Activated naive CD8-positive, alpha-beta T cell treated with anti-CD3 and anti-CD28 coated beads for 36 hours (primary cell): ENCODE data around the gene PACS1. TPM values are rescaled to one million over a fixed set of nuclear protein-coding genes. Genes with fewer than 3 reads are reported as not detected.
A peak's percentile ranks its signal among the peaks of the same experiment; 100 is the strongest.

Experiments used
- DNase-seq: peaks from one replicate; pipeline ENCODE4 v3.0.0; 2021
- H3K27ac Mint-ChIP-seq: one replicate; pipeline ENCODE4 v1.8.0; 2022; ENCODE audit warnings: mild to moderate bottlenecking, moderate library complexity, mixed read lengths
- H3K27me3 Mint-ChIP-seq: one replicate; pipeline ENCODE4 v1.8.0; 2022; ENCODE audit warnings: mild to moderate bottlenecking, mixed read lengths
- H3K36me3 Mint-ChIP-seq: one replicate; pipeline ENCODE4 v1.8.0; 2021; ENCODE audit warnings: mild to moderate bottlenecking, mixed read lengths
- H3K4me1 Mint-ChIP-seq: one replicate; pipeline ENCODE4 v1.8.0; 2021; ENCODE audit warnings: mixed read lengths
- H3K4me3 Mint-ChIP-seq: one replicate; pipeline ENCODE4 v1.8.0; 2022; ENCODE audit warnings: mild to moderate bottlenecking, moderate library complexity, mixed read lengths
- H3K9me3 Mint-ChIP-seq: one replicate; pipeline ENCODE4 v1.8.0; 2022; ENCODE audit warnings: mixed read lengths
- total RNA-seq, 2 experiments: library from RNA; stranded (reverse); gene quantifications; one replicate each; pipeline ENCODE4 v1.2.3, GENCODE V29; 2021

Gene PACS1
- total RNA-seq, 2 experiments from 2014 or later = 58.4 to 61.4 TPM

DNA sequence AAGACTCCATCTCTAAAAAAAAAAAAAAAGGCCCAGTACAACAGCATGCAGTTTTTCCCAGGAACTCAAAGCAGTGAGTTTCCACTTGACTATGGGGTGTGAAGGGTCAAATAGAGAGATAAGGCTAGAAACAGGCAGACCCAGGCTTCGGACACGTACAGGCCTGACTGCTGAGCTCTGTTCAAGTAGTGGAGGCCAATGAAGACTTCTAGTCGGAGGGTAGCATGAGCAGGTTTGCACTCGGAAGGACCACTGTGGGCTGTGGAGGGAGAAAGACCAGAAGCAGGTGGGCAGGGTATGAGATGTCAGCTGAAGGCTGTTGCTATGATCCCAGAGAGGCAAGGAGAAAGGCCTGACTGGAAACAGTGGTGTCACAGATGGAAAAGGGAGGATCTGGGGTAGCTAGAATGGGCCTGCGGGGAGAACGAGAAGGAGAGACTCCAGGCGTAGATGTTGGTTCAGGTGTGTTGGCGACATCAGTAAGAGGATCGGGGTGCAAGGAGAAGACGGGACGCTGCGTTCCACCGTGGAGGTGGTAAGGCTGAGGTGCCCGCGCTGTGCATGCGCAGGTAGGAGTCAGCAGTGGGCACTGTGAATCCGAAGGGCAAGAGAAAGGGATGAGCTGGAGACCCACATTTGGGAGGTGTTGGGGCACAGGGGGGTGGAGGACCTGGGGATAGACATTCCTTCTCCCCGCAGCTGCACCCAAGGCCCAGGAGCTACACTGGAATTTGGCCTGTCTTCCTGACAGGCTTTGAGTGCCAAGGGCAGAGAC lies 149.0 kb downstream of the PACS1 start:
- Mint-ChIP-seq H3K36me3 (peaks cover 13% of the 10 kb centered on the region), H3K27me3 (no peaks in the 10 kb centered on the region), H3K4me3 (no peak overlapping the region), H3K27ac (peak overlapping the region; percentile 68), H3K9me3 (no peaks in the 10 kb centered on the region), H3K4me1 (peaks cover 16% of the 10 kb centered on the region)
- DNase-seq = no peak

DNA sequence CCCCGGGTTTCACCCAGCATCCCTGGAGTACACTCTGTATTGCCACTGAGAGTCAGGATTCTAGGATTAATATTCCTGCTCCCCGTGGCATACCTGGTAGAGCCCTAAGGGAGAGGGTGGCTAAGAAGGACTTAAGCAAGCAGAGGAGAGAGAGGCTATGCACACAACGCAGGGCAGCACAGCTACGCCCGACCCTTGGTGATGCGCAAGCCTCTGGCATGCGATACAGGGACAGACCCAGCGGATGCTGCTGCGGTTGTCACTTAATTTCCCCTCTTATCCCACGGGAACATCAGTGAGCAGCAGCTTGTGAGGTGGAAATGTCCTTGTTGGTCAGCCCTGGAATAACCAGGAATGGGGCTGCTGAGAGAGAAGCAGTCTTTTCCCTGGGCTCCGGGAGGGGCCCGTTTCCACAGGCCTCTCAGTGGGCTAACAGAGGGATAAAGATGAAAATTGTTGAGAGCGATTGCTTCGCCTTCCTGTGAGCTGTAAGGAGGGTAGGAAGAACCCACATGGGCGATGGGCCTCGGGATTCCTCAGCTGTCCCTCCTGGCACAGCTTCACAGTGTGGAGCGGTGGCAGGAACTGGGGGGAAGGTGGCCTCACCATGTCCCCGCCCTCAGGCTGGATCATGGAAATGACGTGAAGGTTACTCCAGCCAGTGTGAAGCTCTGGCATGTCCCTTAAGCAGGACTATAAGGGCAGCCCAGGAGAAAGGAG lies 149.9 kb downstream of the PACS1 start:
- Mint-ChIP-seq H3K27me3 (no peaks in the 10 kb centered on the region), H3K4me1 (peaks cover 16% of the 10 kb centered on the region), H3K4me3 (no peak overlapping the region), H3K9me3 (no peaks in the 10 kb centered on the region), H3K27ac (no peak overlapping the region), H3K36me3 (peaks cover 10% of the 10 kb centered on the region)
- no peak for DNase-seq

- peaks cover 16% of the 10 kb centered on the region for H3K4me1 Mint-ChIP-seq
- no peak overlapping the region for H3K4me3 Mint-ChIP-seq
- H3K36me3 Mint-ChIP-seq = peaks cover 10% of the 10 kb centered on the region
- peak overlapping the region; percentile 55 for H3K27ac Mint-ChIP-seq
- H3K9me3 Mint-ChIP-seq = no peaks in the 10 kb centered on the region
- H3K27me3 Mint-ChIP-seq = no peaks in the 10 kb centered on the region
- no peak for DNase-seq
These were observed 150.5 kb downstream of the PACS1 start for GRCh38 chr11:66220566-66220935.

DNA sequence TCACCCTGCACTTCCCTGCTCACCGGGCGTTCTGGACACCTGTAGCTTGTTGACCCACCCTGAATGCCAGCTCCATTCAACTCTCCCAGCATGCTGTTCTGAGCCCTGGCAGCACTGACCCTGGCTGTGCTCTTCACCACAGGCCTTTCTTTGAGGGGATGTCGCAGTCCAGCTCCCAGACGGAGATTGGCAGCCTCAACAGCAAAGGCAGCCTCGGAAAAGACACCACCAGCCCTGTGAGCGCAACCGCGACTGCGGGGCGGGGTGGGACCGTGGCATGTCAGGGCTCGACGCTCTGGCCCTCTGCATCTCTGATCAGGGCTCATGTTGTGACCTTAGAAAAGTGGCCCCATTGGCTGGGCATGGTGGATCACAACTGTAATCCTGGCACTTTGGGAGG lies 150.9 kb downstream of the PACS1 start:
- Mint-ChIP-seq H3K4me1 (peaks cover 16% of the 10 kb centered on the region), H3K27ac (peak overlapping the region; percentile 55), H3K36me3 (peaks cover 10% of the 10 kb centered on the region), H3K4me3 (no peak overlapping the region), H3K9me3 (no peaks in the 10 kb centered on the region), H3K27me3 (no peaks in the 10 kb centered on the region)
- DNase-seq = no peak

DNA sequence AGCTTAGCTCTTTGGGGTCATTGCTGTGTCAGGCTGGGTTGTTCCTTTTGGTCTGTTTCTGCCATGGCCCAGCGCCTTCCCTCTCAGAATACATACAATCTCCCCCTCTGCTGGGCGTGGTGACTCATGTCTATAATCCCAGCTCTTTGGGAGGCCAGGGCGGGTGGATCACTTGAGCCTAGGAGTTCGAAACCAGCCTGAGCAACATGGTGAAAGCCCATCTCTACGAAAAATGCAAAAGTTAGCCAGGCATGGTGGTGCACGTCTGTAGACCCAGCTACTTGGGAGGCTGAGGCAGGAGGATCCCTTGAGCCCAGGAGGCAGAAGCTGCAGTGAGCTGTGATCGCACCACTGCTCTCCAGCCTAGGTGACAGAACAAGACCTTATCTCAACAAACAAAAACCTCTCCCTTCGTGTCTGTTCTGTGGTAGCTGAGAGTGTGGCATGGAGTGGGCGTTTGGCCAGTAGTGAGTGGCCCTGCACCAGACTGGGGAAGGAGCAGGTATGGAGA lies 151.7 kb downstream of the PACS1 start:
- H3K36me3 Mint-ChIP-seq = peaks cover 10% of the 10 kb centered on the region
- DNase-seq = peak; percentile 16

GRCh38 chr11:66222358-66223149 lies 152.5 kb downstream of the PACS1 start:
- H3K9me3 Mint-ChIP-seq = no peaks in the 10 kb centered on the region
- H3K4me3 Mint-ChIP-seq = peak overlapping the region; percentile 42
- DNase-seq = peak; percentile 92
- peaks cover 16% of the 10 kb centered on the region for H3K4me1 Mint-ChIP-seq
- H3K36me3 Mint-ChIP-seq = peaks cover 10% of the 10 kb centered on the region
- no peaks in the 10 kb centered on the region for H3K27me3 Mint-ChIP-seq
- peak overlapping the region; percentile 93 for H3K27ac Mint-ChIP-seq

More for the DNA sequence above, 151.7 kb downstream of the PACS1 start:
- Mint-ChIP-seq H3K4me3 (peak overlapping the region; percentile 40), H3K4me1 (peaks cover 16% of the 10 kb centered on the region), H3K27ac (peak overlapping the region; percentile 93), H3K27me3 (no peaks in the 10 kb centered on the region), H3K9me3 (no peaks in the 10 kb centered on the region)

DNA sequence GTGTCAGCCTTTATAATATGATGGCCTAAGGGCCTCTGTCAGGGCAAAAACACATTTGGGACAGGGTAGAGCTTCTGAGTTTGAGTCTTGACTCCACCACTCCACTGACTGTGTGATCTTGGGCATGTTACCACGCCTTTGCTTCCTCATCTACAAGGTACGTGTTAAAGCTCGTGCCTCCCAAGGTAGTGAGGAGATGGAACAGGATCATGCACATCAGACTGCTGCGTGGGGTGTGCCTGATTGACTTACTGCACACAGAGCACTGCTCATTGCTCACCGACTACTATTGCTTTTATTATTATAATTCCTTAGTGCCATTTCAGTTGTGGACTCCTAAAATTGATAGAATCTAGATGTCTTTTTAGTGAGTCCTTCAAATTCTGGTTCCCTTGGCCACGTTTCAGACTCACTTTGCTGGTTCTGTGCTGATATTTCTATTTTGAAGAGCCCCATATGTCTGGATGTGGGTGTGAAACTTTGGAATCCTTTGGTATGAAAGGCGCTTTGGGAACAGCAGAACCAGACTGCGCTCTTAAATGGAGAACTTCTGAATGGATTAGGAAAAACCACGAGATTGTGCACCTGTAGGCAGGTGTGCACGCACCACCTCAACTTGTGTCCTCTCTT lies 154.3 kb downstream of the PACS1 start:
- no peak overlapping the region for H3K4me3 Mint-ChIP-seq
- H3K9me3 Mint-ChIP-seq = no peaks in the 10 kb centered on the region
- peaks cover 7% of the 10 kb centered on the region for H3K36me3 Mint-ChIP-seq
- no peaks in the 10 kb centered on the region for H3K27me3 Mint-ChIP-seq
- H3K27ac Mint-ChIP-seq = no peak overlapping the region
- DNase-seq = no peak
- peaks cover 14% of the 10 kb centered on the region for H3K4me1 Mint-ChIP-seq

DNA sequence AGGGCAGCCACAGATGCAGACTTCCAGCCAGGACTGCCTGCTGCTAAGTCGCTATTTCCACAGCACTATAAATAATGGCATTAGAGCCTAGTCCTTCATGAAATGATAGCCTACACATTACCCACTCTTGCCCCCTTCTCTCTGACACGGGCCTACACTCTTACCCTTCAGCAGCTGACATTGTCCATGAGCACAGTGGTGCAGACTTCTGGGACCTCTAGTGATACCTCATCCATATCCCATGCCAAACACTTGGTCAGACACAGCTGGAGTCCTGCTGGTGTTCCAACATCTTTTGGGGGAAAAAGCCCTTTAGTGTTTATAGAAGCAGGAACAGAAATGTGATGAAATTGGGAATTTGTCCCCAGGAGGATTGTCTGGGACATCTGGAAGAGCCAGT lies 155.0 kb downstream of the PACS1 start:
- Mint-ChIP-seq H3K36me3 (peaks cover 7% of the 10 kb centered on the region), H3K4me3 (no peak overlapping the region), H3K27ac (no peak overlapping the region), H3K27me3 (no peaks in the 10 kb centered on the region), H3K4me1 (peaks cover 14% of the 10 kb centered on the region), H3K9me3 (no peaks in the 10 kb centered on the region)
- no peak for DNase-seq

DNA sequence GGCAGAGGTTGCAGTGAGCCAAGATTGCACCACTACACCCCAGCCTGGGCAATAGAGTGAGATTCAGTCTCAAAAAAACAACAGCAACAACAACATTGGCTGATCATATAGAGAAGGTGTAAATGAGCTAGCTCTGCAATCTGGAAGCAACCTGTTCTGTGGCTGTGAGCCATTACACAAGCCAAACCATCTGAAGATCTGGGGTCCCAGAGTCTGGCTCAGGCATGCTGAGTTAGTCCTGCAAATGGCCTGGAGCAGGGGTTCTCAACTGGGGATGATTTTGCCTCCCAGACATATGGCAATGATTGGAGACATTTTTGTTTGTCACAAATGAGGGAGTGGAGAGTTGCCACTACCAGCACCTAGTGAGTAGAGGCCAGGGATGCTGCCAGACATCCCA lies 156.0 kb downstream of the PACS1 start:
- H3K4me1 Mint-ChIP-seq = peaks cover 14% of the 10 kb centered on the region
- no peak for DNase-seq
- no peaks in the 10 kb centered on the region for H3K27me3 Mint-ChIP-seq
- H3K9me3 Mint-ChIP-seq = no peaks in the 10 kb centered on the region
- H3K4me3 Mint-ChIP-seq = no peak overlapping the region
- H3K27ac Mint-ChIP-seq = no peak overlapping the region
- H3K36me3 Mint-ChIP-seq = peaks cover 7% of the 10 kb centered on the region

DNA sequence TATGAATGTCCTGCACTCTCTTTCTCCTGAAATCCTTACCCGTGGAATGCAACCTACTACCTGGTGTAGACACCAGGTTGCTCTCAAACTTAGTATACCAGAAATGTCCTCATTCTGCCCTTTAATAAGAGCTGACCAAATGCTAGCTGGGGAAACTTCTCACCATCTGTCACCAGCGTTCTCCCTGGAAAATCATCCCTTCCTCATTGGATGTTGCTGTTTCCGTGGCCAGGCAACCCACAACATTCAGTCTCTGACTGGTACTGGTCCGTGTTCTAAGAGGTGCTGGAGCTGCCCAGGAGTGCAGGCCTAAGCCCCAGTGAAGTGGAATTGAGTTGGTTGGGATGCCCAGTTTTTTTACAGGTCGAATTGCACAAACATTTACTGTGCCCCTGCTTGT lies 157.6 kb downstream of the PACS1 start:
- Mint-ChIP-seq H3K4me1 (peaks cover 1% of the 10 kb centered on the region), H3K36me3 (peaks cover 6% of the 10 kb centered on the region), H3K27ac (no peak overlapping the region)

GRCh38 chr11:66228521-66228920 lies 158.4 kb downstream of the PACS1 start:
- H3K36me3 Mint-ChIP-seq = peaks cover 8% of the 10 kb centered on the region
- no peaks in the 10 kb centered on the region for H3K4me1 Mint-ChIP-seq
- H3K9me3 Mint-ChIP-seq = no peaks in the 10 kb centered on the region
- no peak for DNase-seq
- no peak overlapping the region for H3K27ac Mint-ChIP-seq
- H3K27me3 Mint-ChIP-seq = no peaks in the 10 kb centered on the region
- no peak overlapping the region for H3K4me3 Mint-ChIP-seq

More for the DNA sequence above, 157.6 kb downstream of the PACS1 start:
- Mint-ChIP-seq H3K9me3 (no peaks in the 10 kb centered on the region), H3K27me3 (no peaks in the 10 kb centered on the region), H3K4me3 (no peak overlapping the region)
- no peak for DNase-seq

- Mint-ChIP-seq H3K4me1 (no peaks in the 10 kb centered on the region), H3K36me3 (peaks cover 12% of the 10 kb centered on the region), H3K27ac (no peak overlapping the region)
These were observed 160.1 kb downstream of the PACS1 start for GRCh38 chr11:66230156-66230555.

GRCh38 chr11:66230978-66231377 lies 160.9 kb downstream of the PACS1 start:
- no peak for DNase-seq
- Mint-ChIP-seq H3K27me3 (no peaks in the 10 kb centered on the region), H3K9me3 (no peaks in the 10 kb centered on the region), H3K4me1 (no peaks in the 10 kb centered on the region), H3K27ac (no peak overlapping the region), H3K4me3 (no peak overlapping the region), H3K36me3 (peaks cover 12% of the 10 kb centered on the region)

More at GRCh38 chr11:66230156-66230555, 160.1 kb downstream of the PACS1 start:
- no peaks in the 10 kb centered on the region for H3K9me3 Mint-ChIP-seq
- H3K4me3 Mint-ChIP-seq = no peak overlapping the region
- H3K27me3 Mint-ChIP-seq = no peaks in the 10 kb centered on the region
- DNase-seq = no peak

- Mint-ChIP-seq H3K9me3 (no peaks in the 10 kb centered on the region), H3K27me3 (no peaks in the 10 kb centered on the region), H3K36me3 (peaks cover 12% of the 10 kb centered on the region), H3K4me1 (no peaks in the 10 kb centered on the region), H3K27ac (no peak overlapping the region), H3K4me3 (no peak overlapping the region)
- DNase-seq = no peak
These were observed 161.5 kb downstream of the PACS1 start for GRCh38 chr11:66231561-66231960.
